DMS 273 treated with DMSO at 0.1 percent for 48 hours (cell line): ENCODE measurements around the gene PAX5.

Source experiments
- DNase-seq: peaks from one replicate; lab custom pipeline; 2025; lab: John Stamatoyannopoulos, UW

Gene PAX5

GRCh38 chr9:36901528-36901927, 132.5 kb downstream of the PAX5 start:
- DNase-seq: no peak

GRCh38 chr9:36900856-36901220, 133.2 kb downstream of the PAX5 start:
- DNase-seq: no peak

GRCh38 chr9:36900136-36900855, 133.8 kb downstream of the PAX5 start:
- DNase-seq: no peak

- no peak for DNase-seq
Observed at GRCh38 chr9:36899406-36899805, 134.7 kb downstream of the PAX5 start.

DNA sequence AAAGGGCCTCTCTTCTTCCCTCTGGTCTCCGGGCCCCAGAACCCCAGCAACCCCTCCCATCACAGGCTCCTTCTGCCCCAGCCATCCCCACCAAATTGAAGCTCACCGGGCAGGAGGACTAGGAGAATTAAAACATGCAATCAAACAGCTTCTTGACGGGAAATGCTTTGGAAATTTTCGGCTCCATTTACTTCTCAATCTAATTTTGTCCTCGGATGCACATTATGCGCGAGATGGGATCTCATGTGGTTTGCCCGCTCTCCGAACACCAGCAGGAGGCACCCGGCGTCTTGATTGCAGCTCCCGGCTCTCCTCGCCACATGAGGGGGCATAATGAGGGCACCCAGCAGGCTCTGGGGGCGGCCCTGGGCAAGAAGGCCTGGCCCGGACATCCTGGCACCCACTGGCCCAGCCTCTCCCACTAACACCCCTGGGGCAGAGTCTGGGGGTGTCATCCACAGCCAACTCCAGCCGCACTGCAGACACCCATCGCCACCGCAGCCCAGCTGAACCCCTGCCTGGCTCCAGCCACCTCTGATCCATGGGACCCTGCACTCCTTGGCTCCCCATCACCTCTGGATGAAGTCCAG, 135.5 kb downstream of the PAX5 start:
- DNase-seq: no peak

GRCh38 chr9:36897478-36897877, 136.6 kb downstream of the PAX5 start:
- no peak for DNase-seq

DNA sequence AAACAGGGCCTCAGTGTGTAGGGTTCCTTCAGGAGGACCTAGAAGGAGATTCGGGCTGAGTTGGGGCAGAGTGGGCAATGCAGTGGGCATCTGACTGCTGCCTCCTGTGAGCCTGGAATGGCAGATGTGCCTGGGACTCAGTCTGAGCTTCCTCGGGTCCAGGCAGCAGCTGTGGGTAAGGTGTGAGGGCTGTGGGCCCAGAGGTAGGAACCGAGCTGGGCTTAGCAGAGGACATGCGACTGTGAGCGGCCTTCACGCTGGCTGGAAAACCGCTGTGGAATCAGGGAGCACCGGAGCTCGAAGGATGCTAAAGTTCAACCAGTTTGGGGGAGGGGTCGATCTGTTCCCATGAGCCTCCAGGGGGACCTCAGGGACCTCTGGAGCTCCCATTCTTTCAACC, 137.0 kb downstream of the PAX5 start:
- DNase-seq: no peak

GRCh38 chr9:36896296-36896695, 137.8 kb downstream of the PAX5 start:
- no peak for DNase-seq

GRCh38 chr9:36895744-36896260, 138.3 kb downstream of the PAX5 start:
- no peak for DNase-seq

- DNase-seq: no peak
Observed at GRCh38 chr9:36894695-36895310, 139.3 kb downstream of the PAX5 start.

- no peak for DNase-seq
Observed at GRCh38 chr9:36893911-36894310, 140.2 kb downstream of the PAX5 start.

DNA sequence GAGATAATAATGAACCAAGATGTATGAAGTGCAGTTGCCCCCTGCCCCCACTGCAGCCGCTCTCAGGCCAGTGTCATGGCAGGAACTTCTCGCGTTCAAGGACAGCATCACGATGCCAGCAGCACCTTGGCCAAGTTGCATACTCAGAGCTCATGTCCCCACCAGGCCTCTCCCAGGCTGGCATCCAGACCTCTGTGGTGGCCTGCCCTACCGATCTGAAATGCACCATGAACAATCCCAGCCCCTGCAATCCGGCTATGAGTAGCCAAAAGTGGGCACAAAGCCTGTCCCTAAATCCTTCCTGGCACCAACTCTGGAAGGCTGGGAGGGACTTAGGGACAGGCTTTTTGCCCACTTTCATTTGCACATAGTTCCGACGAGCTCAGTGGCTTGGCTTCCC, 140.9 kb downstream of the PAX5 start:
- DNase-seq: no peak

GRCh38 chr9:36892279-36892678, 141.8 kb downstream of the PAX5 start:
- DNase-seq: no peak

- no peak for DNase-seq
Observed at GRCh38 chr9:36891341-36891811, 142.7 kb downstream of the PAX5 start.

DNA sequence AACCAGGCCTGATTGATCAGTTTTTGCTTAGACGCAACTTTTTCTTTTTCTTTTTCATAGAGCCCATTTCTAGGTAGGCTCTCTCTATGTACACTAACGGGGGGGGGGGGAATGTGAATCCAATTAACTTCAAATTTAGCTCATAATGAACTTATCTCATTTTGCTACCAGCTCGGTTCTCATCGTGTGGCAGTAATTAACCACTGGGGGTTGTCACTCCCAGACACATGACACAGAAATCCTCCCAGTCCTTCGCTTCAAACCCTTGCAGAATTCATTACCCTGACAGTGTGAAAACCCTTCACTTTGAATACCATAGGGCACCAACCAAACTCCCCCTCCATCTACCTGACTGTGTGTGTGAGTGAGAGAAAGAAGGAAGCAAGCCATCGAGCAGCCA, 144.2 kb downstream of the PAX5 start:
- DNase-seq: no peak

DNA sequence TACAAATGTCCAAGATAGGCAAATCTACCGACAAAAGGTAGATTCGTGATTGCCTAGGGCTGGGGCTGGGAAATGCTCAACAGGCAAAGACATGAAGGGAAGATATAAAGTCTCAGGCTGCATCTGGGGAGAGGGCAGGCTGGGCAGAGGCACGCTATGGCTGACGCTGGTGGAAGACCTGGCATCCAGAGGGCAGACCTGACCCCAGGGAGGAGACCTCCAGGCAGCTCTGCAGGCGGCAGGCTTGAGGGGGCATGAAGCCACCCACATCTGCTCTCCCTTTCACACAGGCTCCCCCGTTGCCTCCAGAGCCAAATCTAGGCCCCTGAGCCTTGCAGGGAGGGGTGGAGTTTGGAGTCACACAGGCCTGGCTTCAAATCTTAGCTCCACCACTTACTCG, 145.5 kb downstream of the PAX5 start:
- no peak for DNase-seq

GRCh38 chr9:36884721-36885120, 149.3 kb downstream of the PAX5 start:
- DNase-seq: no peak

DNA sequence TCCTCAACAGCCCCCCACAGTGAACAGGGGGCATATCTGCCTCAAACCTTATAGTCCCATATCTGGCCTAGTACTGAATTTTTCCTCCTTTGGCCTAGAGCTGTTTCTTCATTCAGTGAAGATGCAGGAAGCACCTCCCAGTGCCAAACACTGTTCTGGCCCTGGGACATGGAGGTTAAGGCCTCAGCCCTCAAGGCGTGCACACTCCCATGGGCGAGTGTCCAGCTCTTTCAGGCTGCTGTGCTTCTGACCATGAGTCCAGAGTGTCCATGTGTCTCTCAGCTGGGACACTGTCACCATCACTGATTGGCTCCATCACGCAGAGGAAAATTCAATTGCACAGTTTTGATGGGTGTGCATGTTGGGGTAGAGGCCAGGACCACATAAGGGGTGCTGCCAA, 151.5 kb downstream of the PAX5 start:
- DNase-seq: no peak

DNA sequence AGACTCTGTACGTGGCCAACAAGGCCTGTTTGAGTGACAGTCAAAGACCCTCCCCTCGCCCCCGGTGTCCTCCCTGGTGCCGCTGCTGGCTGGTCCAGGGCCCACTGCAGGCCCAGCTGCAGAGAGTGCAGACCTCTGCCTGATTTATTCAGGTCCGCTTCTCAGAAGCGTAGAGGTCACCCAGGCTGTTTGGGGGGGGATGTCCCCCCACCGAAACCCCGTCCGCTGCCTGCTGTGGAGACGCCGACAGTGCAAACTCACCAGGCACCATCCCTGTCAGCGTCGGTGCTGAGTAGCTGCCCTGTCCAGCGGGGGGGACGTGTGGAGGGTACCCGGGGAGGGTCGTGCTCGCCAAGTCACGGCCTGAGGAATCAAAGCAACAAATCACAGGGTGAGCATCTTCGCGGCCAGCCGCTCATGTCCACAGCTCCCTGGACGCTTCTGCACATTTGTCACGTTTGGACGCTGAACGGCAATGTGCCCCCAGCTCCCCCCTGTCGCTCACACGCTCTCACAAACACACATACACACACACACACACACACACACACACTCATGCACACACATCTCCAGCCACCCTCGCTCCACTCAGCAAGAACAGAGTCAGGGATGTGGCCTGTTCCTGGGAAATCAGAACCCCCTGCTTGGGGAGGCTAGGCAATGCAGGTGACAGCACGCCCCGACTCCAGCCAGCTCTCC, 152.2 kb downstream of the PAX5 start:
- no peak for DNase-seq

GRCh38 chr9:36881316-36881715, 152.8 kb downstream of the PAX5 start:
- DNase-seq: no peak

- DNase-seq: no peak
Observed at GRCh38 chr9:36880075-36880474, 154.0 kb downstream of the PAX5 start.
